ENCODE measurements around the gene ADAM12.

ADAM12 gene

GRCh38 chr10:126387931-126388911 lies at the start of gene ADAM12:
TSS of gene ADAM12 (minus strand) at chr10:126388477. CDS start at chr10:126388145, 332 bp downstream.
- DNase-seq (ENCODE audit: low read depth), result peak; percentile 1

DNA sequence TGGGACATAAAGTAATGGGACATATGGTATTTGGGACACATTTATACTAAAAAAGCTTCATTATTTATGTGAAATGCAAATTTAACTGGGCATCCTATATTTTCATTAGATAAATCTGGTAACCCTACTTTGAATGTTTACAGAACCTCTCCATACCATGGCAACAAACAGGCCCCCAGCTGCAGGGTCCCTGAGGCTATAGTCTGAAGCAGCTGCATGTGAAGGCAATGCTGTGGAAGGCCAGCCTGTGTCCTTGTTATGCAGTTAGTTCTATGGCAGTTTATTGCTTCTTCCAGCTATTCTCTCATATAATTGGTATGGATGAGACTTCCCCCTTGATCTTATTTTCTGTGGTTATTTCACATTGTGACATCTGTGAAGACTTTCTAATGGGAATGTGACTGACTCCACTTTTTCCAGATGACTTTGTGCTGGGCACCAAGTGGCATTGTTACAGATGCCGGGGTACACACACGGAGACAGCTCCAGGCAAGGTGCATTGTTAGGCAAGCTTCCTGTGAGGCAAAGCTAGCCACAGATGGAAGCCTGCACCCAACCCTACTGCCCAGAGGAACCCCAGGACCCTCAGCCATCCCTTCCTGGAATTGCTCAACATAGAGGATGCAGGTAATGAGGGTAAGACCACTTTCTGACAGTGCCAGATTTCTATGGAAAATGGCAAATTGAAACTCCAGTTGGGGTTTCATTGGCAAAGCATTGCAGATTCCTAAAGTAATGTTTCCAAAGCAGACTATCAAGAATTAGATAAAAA lies 49.5 kb upstream of the ADAM12 start:
- DNase-seq (ENCODE audit: low read depth), result no peak

- no peak for DNase-seq (ENCODE audit: low read depth)
These were observed 46.0 kb upstream of the ADAM12 start for GRCh38 chr10:126434235-126434634.

DNA sequence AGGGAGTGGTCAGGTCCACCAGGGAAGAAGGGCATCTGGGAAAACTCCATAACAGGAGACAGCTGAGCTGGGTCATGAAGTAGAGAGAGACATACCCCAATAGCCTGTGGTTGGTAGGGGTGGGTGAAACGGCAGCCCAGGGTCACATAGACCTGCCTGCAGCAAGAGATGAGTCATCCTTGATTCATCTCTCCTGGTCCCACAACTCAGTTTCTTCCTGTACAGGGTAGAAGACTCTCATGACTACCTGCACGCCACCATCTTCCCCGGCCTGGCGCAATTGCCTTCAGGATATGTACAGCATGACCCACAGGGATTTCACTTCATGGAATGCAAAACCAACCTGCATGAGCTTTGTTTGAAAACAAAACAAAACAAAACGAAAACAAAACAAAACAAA lies 45.1 kb upstream of the ADAM12 start:
- no peak for DNase-seq (ENCODE audit: low read depth)

- no peak for DNase-seq (ENCODE audit: low read depth)
These were observed 44.2 kb upstream of the ADAM12 start for GRCh38 chr10:126432507-126432906.

GRCh38 chr10:126431816-126432215 lies 43.5 kb upstream of the ADAM12 start:
- no peak for DNase-seq (ENCODE audit: low read depth)

DNA sequence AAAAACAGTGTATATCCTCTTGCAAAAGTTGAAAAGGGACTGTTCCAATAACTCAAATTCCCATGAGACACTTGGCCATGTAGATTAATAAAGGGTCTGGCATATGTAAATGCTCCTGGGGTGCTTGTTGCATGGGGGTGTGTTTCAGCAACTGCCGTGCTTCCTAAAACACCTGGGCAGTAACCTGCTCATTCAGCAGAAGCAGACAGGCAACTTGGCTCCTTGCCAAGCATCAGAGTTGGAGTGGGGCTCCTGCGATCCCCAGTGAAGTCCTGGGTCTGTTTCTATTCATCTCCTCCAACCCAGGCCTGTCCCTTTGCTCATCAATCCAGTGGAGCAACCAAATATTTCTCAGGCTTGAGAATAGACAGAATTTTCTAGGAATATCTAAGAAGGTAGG lies 42.2 kb upstream of the ADAM12 start:
- no peak for DNase-seq (ENCODE audit: low read depth)

- DNase-seq (ENCODE audit: low read depth), result no peak
These were observed 41.0 kb upstream of the ADAM12 start for GRCh38 chr10:126429275-126429674.

DNA sequence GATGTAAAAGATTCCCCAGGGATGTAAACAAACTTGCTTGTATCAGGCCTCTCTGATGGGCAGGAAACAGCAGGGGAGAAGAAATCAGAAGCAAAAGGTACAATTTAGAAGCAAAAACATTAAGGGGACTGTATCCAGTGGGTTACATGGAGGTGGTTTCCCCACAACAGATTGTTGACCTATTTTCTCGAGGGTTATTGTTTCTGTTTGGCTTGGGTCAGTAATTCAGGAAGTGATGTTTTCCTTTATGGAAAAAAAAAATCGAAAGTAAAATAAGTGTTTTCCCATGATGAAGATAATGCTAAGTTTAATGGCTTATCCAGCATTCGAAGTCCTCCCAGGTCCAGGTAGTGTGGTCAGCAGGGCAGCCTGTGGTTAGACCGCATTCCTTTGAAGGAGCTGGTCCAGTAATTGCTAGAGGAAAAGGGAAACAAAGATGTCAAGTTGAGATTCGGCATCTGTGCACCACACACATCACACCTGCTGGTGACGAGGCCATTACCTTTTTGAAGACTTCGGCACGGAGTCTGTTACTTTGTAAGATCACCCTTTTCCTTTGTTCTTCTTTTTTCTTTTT lies 37.3 kb upstream of the ADAM12 start:
- no peak for DNase-seq (ENCODE audit: low read depth)

DNA sequence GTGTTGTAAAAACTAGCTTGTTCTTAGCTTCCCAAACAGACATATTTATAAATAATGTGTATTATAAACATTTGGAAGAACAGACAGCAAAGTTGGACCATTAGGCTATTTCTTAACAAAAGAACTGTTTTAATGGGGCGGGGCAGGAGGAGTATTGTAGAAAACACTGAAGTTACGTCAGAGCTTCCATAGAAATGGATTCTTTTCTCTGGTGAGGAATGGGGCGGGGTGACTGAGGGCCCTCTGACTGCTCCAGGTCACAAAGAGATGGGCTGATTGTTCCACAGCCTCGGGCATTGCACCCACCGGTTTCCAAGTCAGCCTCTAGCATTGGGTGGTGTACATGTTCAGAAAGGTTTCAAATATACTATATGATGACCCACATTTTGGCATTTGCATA lies 36.8 kb upstream of the ADAM12 start:
- no peak for DNase-seq (ENCODE audit: low read depth)

DNA sequence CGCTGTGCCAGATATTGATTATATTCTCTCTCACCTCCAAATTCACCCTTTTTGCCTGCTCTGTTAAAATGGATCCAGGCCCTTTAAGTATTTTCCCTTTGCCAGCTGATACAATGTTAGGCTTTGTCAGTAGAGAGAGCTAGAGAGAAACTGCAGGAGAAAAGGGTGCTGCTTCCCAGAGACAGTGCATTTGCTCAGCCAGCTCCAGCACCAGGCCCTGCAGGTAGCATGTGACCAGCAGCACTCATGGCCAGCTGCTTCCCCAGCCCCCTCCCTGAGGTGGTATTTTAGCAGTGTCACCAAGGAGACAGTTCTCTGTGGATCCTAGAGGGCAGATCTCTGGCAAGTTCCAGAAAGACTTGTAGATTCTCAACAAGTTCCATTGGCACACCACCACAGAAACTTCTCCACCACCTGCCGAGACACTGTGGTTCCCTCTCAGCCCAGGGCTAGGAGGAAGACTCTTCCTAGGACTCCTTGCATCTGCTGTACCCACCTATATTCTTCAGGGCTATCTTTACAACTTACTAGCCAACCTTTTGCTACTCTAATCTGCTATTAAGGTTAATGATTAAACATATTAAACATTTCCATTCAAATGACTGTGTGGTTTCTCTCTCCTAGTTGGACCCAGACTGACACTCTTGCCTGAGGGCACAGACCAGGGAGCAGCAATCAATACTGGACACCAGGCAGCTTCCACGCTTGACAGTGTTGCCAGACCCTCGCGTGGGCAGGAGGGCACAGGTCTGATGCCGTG lies 35.6 kb upstream of the ADAM12 start:
- DNase-seq (ENCODE audit: low read depth), result no peak

GRCh38 chr10:126422567-126422966 lies 34.3 kb upstream of the ADAM12 start:
- DNase-seq (ENCODE audit: low read depth), result no peak

- DNase-seq (ENCODE audit: low read depth), result no peak
These were observed 33.5 kb upstream of the ADAM12 start for GRCh38 chr10:126421756-126422256.

- DNase-seq (ENCODE audit: low read depth), result no peak
These were observed 32.5 kb upstream of the ADAM12 start for GRCh38 chr10:126420567-126421300.

- DNase-seq (ENCODE audit: low read depth), result no peak
These were observed 29.0 kb upstream of the ADAM12 start for GRCh38 chr10:126417220-126417825.

- DNase-seq (ENCODE audit: low read depth), result no peak
These were observed 21.5 kb upstream of the ADAM12 start for GRCh38 chr10:126409821-126410220.

- DNase-seq (ENCODE audit: low read depth), result no peak
These were observed 20.8 kb upstream of the ADAM12 start for GRCh38 chr10:126408953-126409641.

DNA sequence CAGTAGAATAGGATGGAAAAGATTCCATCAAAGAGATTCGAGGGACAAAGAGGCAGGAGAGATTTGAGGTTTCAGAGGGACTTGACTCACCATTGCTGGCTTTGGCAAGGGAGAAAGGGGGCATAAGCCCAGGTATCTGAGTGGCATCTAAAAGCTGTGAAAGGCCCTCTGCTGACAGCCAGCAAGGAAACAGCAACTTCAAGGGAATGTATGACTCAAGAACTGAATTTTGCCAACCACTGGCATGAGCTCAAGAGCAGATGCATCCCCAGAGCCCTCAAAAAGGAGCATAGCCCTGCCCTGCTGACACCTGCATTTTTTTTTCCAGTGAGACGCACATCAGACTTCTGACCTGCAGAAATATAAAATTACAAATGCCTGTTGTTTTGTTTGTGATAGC lies 19.6 kb upstream of the ADAM12 start:
- DNase-seq (ENCODE audit: low read depth), result no peak

GRCh38 chr10:126405239-126405775 lies 17.0 kb upstream of the ADAM12 start:
- DNase-seq (ENCODE audit: low read depth), result no peak

Data from activated T-helper 9 cell treated with anti-CD3 and anti-CD28 coated beads, Interleukin-2, amount 50 U/mL, for 16 hours (primary cell).